GM19099 (cell line): ENCODE measurements around the gene PKD2L2.

Experiments used
- POLR2A ChIP-seq: IDR thresholded peaks from 3 replicates; pipeline ENCODE4 v1.6.1; 2011; ENCODE audit warnings: low read depth; ENCODE audit not compliant: insufficient read length; ENCODE audit errors: extremely low read depth

The PKD2L2 gene

GRCh38 chr5:137933491-137933911 is 44.2 kb downstream of the PKD2L2 start:
- TF ChIP-seq POLR2A, result no peak

DNA sequence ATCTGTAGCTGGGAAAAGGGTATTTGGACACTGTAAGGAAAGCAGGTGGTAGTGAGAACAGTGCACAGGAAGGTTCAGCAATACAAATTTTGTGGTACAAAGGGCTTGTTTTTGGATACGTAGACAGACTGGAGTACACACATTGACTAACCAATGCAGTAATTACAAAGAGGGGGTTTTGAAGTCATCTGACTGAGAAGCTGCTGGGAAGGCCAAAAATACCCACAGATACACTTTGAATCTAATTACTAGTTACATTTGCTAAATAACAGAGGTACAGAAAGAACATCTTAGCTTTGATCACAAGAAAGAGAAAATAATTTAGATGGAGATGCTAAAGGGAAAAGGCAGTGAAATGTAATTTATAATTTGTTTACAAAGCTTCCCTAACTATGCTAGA is 45.9 kb downstream of the PKD2L2 start:
- no peak for TF ChIP-seq POLR2A

GRCh38 chr5:137935694-137936093 is 46.4 kb downstream of the PKD2L2 start:
- TF ChIP-seq POLR2A, result no peak

GRCh38 chr5:137937994-137938750 is 48.9 kb downstream of the PKD2L2 start:
- no peak for TF ChIP-seq POLR2A

- TF ChIP-seq POLR2A, result no peak
Measured at GRCh38 chr5:137938751-137939143, 49.5 kb downstream of the PKD2L2 start.

GRCh38 chr5:137939331-137939730 is 50.1 kb downstream of the PKD2L2 start:
- no peak for TF ChIP-seq POLR2A

GRCh38 chr5:137945825-137946224 is 56.6 kb downstream of the PKD2L2 start:
- no peak for TF ChIP-seq POLR2A

DNA sequence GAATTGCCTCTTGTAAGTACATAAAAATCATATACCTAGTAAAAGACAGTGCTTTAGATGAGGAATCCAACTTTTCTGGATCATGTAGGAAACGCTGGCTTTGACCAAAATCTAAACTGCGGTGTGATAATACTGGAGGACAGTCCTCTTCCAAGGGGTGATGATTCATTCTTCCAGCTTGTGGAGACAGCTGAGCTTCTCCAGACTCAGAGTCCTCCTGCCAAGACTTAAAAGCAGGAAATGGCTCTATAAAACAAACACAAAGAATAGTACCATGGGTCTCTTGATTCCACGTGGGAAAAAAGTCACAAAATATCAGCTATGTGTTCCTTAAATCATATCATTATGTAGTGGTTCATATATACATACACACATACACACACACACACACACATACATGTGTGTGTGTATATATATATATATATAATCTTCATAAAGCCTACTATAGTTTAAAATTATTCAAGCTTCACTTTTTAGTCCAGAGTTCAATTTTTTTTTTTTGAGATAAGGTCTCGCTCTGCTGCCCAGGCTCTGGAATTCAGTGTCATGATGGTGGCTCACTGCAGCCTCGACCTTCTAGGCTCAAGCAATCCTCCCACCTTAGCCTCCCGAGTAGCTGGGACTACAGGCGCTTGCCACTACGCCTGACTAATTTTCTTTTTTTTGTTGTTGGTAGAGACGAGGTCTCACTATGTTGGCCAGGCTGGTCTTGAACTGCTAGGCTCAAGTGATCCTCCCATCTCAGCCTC is 65.0 kb downstream of the PKD2L2 start:
- no peak for TF ChIP-seq POLR2A

GRCh38 chr5:137957948-137958347 is 68.7 kb downstream of the PKD2L2 start:
- TF ChIP-seq POLR2A, result no peak

GRCh38 chr5:137959488-137959887 is 70.2 kb downstream of the PKD2L2 start:
- TF ChIP-seq POLR2A, result no peak

- TF ChIP-seq POLR2A, result no peak
Measured at GRCh38 chr5:137960141-137960540, 70.9 kb downstream of the PKD2L2 start.

DNA sequence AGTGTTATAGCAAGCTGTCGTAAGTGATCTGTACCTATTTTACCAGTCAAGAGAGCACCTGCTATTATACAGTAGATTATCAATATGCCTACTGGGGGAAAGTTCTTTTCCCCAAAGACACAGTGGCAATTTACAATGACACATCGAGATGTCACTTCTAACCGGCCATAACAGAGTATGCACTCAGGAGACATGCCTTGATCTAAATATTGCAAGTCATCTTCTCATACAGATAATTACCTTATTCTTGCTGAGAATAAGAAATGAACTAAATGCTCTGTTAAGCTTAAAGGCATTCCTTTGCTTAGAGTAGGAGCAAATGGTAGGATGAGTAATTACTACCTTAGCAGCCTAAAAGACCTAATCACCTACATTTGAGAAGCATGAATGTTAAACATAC is 71.6 kb downstream of the PKD2L2 start:
- no peak for TF ChIP-seq POLR2A

DNA sequence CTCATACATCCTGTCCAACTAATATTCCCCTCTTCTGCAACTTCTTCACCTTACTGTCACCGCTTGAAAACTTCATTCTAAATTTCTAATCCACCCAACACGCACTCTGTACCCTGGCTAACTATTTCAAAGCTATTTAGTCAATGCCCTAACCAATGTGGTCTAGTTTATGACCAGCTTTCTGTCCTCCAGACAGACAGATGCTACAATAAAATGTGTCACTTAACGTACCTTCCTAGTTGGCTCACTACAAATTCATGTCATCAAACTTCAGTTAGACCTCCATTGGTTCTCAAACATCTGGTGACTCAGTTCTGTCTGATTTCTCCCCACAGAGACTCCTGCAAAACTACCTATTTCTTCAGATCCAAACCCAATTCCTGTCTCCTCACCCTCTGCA is 86.0 kb downstream of the PKD2L2 start:
- TF ChIP-seq POLR2A, result no peak

DNA sequence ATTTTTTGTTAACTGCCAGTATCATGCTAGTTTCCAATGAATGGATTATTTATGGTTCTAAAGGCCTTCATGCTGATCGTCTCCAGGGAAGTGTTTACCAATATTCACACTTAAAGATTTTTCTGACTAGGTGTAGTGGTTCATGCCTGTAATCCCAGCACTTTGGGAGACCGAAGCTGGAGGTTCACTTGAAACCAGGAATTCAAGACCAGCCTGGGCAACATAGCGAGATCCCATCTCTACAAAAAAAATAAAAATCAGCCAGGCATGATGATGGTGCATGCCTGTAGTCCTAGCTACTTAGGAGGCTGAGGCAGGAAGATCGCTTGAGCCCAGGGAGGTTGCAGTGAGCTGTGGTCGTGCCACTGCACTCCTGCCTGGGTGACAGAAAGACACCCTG is 100.2 kb downstream of the PKD2L2 start:
- TF ChIP-seq POLR2A, result no peak
